HG02981 (cell line): ENCODE data around the gene PALLD.

Source experiments
- ATAC-seq: cut with Tn5 transposase; IDR thresholded peaks from one replicate; pipeline ENCODE4 v1.9.1; 2021; ENCODE audit warnings: mild to moderate bottlenecking, moderate library complexity; ENCODE audit not compliant: unreplicated experiment

PALLD gene

DNA sequence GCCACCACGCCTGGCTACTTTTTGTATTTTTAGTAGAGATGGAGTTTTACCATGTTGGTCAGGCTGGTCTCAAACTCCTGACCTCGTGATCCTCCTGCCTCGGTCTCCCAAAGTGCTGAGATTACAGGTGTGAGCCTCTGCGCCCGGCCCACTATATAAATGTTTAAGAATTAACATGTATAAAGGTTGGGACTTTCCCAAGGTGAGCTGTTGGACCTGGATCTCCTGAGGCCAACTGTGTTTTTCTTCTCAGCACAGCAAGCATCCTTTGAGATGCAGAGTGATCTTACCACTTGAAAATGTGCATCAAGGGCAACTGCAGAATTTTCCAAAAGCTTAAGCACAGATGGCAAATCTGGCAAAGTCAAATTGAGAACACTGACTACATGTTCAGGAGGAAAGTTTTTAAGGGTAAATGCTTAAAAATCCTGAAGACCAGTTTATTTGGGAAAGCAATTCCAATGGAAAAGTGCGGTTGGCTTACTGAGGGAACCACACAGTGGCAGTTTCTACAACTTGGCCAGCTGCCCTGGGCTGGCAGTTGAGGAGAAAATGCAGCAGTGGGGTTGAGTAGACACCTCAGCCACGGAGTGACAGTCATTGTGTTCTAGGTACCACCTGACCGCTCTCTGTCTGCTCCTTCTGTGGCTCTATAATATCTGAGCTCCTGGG lies 344.3 kb downstream of the PALLD start:
- ATAC-seq: no peak

DNA sequence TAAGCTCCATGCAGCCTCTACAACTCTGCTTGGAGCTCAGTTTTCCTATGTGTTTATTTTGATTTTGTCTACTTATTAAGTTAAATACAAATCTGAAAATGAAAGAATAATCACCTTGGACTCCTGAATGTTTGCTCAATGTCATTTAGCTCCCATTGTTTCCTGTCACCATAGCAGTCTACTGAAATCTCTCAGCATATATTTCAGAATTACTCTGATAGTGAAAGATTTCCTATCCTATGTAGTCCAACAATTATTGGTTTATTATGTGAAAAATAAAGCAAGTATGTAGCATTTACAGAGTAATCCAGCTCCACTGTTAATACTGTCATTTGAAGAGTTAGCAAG lies 344.8 kb downstream of the PALLD start:
- no peak for ATAC-seq

DNA sequence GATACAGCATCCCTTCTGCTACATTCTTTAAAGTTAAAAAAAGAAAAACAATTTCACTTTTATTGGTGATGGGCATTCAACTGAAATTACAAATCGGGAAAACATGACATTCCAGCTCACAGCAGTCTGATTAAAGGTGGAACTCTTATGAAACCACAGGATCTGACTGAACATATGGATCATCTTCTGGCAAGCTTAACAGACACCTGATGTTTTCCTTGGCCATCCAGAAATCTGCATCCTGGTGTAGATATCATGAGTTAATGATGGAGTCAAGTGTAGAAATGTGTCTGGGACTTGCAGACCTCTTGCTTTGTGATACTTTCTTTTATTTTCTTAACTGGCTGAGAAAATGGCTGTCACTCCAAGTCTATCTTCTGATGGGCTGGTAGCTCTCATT lies 345.3 kb downstream of the PALLD start:
- ATAC-seq: no peak

DNA sequence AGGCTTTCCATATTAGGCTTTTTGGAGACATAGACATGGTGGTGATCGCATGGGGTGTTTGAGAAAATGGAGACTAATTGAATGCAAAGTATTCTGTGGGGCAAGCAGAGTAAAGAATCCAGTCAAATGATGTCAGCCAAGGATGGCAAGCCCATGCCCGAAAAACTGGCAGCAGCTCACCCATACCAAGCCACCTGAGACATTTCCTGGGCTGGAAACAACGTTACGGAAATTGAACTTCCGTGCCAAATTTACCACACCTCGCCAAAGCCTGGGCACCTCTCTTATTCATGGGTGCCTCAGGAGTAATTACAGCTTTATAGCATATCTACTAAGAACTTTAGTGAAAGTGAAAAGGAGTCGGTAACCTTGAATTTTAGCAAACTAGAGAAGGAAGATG lies 346.8 kb downstream of the PALLD start:
- ATAC-seq: no peak

DNA sequence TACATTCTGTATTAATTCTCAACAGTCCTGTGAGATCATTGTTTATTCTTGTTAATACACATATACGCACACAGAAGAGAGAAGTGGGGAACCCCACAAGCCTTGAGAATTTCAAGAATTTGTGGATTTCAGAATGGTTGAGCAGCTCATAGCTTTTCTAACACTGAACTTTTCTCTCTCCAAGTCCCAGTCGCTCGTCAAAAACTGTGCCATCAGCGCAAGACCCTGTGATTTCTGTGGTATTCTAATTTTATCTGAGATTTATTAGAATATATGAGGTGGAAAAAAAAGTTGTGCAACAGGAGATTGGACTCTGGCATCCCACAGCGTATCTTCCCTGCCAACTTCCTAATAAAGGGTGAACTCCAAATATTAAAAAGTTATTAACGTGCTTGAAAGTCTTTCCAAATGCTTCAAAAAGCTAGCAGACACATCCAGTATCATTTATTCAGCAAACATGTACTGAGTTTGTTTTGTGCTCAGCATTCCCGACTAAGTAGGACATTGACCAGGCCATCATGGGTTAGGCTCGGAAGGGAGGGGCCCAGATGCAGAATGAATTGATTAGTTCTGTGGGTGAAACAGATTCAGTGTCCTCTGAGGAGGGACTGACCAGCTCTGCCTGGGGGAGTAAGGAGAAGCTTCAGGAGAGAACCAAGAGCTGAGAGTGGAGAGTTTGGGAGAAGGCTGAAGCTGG lies 347.6 kb downstream of the PALLD start:
- ATAC-seq: no peak

DNA sequence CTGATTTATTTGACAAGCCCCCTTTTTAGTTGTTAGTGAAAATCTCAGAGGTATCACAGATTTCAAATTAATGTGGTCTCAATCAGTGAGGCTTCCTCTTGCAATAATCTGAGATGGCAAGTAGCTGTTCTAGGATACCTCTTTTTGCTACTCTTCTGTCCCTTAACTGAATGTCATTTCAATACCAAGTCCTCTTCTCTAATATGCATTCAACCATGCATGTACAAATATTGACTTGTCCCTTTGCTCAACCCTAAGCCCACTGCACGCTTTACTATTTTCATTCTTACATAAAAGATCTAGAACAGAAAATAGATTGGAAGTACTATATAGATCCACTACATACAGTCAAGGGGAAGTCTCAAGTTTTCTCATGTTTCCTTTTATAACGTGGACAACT lies 349.0 kb downstream of the PALLD start:
- no peak for ATAC-seq

DNA sequence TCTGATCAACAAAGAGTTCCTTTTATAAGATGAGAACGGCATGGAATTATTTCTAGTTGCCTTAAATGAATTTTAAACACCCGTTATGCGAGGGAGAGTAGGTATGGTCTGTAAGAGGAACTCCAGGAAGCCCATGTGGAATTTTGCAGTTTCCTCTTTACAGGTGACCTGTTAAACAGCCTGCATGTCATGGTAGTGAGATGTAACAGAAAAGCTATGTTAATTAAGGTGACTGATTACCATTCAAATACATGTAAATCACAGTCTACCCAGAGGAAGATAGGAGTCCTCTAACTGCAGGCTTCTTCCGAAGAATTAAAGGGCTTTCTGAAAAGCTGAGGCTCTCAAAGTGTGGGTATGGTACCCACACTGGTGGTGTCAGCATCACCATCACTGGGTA lies 349.6 kb downstream of the PALLD start:
- no peak for ATAC-seq

DNA sequence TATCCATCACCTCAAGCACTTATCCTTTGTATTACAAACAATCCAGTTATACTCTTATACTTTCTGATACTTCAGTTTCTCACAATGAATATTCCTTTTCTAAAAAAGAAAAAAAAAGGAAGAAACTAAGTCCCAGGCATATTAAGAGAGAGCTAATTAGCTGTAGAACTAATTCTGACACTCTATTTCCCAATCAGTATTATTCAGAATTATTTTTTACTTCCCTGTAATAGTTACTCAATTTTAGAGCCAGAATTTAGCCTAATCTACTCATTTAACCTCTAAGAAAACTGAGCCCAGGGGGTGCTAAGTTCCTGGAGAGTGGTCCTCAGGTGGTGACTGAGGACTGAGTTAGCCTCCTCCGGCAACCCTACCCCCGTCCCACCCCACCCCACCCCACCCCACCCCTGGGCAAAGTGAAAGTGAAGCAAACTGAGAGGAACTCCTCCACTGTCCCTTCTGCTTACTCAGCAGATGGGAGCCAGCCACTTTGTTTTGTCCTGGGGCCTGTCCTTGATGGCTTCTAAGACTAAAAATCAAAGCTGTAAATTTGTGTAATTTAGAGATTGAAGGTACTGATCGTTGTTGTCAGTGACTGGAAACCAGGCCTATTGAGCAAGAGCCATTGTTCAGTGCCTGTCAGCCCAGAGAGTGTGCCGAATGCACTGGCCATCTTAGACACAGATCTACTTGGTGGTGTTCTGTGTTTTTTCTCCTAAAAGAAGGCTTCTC lies 351.1 kb downstream of the PALLD start:
- ATAC-seq: no peak

DNA sequence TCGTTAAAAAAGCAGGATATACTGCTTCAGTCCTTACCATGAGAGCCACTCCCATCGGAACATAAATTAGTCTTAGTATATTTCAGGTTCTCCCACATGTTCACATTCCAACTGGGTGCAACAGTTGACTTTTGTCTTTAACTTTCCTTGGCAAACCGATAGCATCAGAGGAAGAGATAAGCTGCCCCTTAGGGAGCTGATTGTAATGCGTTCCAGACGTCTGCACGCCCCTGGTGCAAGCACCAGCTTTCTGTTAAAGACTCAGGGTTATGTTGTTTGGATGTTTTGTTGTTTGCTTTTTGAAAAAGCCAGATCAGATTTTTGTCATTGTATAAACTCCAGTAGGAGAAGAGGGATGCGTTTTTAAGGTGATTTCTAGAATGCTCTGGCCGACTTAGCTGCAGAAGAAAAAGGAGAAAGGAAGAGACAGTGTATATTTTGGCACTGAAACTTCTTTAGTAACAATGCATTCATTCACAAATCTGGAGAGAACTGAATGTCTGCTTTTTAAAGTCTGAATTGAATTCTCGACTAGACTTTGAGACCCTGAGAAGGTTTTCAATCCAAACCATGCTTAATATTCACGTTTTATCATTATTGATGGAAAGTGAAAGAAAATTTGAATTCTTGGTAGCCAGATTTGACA lies 352.3 kb downstream of the PALLD start:
- ATAC-seq: no peak

DNA sequence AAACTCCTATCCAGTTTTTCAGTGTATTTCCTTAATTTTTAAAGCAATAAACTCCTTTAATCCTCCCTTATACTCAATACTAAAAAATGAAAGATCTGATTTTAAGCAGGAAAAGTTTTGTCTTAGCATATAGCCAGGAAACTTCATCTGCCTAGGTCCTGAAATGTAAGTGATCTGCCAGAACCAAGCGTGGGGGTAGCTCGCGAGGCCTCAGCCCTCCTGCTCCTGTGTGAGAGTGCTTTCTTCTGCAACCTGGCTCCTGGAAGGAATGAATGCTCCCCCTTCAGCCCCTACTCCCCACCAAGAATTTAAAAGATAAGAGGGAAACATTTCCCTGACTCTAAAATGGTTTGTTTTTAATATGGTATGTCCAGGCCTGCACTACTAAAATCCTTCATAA lies 353.1 kb downstream of the PALLD start:
- ATAC-seq: no peak

DNA sequence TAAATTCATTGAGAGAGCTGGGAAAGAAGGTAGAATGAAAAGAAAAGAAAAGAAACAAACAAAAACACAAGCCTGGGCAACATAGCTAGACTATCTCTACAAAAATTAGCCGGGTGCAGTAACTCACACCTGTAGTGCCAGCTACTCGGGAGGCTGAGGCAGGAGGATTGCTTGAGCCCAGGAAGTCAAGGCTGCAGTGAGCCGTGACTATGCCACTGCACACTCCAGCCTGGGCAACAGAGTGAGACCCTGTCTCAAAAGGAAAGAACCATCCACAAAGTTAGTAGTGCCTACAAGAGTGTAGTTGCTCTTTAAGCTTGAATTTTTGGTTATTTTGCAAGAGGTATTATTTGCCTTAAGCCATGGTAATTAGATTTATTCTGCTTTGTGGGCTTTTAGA lies 355.5 kb downstream of the PALLD start:
- ATAC-seq: no peak

DNA sequence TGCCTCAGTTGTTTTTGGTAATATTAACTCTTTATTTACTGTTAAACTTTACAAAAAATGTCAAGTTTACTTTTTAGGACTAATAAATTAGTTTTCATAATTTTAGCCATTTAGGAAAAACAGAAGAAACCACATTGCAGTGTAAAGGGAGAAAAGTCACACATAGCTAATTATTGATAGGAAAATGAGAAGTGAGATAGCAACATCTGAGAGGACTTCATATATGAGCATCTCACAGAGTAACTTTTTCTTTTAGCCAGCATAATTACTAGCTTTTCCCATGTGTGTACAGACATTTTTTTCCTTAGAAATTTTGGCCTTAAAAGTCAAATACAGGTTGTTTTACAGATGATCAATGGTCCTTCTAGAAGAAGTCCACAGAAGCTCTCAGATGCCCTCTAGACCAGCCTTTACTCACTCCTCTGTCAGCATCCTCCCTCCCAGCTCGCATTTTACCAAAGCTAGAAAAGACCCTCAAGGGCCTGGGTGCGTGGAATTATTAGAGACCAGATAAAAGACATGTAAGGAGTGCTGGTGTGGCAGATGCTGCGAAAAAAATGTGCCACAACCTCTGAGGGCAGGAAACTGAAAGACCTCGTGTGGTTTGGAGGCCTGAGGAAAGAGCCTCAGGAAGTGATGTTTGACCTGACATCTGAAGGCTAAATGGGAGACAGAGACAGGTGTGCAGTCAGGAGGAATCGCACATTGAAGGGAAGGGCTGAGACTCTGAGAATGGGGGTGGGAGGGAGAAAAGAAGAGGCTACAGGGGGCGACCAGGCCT lies 356.3 kb downstream of the PALLD start:
- peak; percentile 65 for ATAC-seq

DNA sequence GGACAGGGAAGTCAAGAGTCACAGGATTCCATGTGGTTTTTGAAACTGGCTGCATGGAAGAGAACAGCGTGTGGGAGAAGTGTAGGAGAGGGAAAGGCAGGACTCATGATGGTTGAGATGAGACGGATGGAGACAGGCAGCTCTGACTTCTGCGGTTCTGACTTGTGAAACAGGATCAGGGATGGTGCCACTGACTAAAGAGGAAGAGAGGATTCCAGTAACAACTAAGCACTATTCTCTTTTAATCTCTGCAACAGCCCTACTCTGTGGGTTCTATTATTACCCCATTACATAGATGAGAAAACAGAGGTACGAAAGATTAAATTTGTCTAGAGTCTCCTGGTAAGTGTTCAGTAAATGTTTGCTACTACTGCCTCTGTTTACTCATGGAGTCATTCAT lies 356.9 kb downstream of the PALLD start:
- peak; percentile 61 for ATAC-seq

DNA sequence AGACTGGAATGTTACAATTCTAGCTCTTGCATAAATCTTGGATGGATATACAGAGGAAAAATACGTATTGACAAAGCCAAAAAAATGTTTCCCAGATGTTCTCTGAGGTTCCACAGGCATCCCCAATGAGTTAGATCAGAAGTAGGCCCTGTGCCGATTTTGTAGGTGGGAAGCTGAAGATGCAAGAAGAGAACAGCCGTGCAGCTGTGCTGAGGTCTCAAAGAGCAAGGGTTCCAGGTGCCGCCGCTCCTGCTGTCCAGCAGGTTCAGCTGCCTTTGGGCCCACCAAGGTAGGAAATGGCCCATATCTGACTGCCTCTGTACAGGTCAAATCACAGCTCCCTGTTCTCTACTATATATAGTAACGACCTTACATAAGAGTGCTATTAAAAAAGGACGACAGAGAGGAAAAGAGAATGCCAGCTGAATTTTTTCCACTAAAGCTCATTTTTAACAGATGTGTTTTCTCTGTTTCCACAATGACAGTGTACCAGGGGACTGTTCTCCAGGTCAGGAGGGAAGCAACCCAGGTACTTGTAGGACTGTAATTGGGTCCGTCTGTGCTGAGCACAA lies 357.6 kb downstream of the PALLD start:
- no peak for ATAC-seq

DNA sequence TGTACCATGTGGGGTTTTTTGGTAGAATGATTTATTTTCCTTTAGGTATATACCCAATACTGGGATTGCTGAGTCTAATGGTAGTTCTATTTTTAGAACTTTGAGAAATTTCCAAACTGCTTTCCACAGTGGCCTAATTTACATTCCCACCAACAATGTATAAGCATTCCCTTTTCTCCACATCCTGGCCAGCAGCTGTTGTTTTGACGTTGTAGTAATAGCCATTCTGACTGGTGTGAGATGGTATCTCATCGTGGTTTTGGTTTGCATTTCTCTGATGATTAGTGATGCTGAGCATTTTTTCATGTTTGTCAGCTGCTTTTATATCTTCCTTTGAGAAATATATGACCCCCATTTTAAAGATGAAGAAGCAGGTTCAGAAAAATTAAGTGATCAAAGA lies 359.5 kb downstream of the PALLD start:
- no peak for ATAC-seq

DNA sequence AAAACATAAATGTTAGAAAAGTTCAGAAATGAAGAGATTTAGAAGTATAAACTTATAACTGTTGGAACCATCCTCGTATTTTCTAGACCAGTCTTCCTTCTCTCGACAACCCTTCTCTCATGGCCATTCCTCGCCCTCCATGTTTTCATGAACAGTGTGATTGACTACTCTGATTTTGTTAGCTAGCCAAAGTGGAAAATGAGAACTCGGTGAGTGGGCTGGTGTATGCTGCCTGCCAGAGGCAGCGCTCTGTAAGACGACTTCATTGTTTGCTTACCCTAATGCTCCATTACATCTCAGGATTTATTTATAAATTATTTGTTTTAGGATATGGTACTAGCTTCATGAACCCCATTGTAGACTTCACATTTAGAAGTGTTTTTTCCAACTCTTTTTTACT lies 360.2 kb downstream of the PALLD start:
- no peak for ATAC-seq

DNA sequence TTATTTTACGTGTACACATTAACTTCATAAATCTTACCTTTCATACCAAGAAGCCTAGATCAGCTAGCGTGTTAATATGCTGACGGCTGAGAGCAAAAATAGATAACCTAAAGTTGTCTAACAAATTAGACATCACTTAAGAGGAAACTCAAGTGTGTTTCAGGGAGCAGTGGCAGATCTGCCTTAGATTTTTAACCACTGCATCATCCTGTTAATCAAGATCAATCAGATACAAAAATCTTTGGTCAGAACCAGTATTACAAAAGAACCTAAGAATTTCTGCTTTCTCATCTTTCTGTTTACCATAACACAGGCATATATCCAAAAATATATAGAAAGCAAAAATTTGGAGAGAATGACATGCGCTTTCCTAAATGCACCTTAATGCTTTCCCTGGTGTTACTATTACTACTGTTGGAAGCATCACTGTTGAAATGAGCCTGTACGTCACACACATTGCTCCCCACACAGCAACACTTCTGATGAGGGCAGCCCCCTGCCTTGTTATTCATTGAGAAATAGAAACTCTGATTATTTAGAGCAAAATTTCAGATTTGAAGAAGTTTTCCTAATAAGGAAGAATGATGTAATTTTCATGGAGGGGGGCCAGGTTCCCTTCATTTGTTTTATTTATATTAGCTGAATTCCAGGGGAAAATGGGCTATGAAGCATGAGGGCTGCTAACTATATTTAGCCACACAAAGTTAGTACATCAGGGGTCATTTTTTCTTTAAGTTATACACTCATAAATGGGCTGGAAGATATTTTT lies 360.9 kb downstream of the PALLD start:
- ATAC-seq: no peak

DNA sequence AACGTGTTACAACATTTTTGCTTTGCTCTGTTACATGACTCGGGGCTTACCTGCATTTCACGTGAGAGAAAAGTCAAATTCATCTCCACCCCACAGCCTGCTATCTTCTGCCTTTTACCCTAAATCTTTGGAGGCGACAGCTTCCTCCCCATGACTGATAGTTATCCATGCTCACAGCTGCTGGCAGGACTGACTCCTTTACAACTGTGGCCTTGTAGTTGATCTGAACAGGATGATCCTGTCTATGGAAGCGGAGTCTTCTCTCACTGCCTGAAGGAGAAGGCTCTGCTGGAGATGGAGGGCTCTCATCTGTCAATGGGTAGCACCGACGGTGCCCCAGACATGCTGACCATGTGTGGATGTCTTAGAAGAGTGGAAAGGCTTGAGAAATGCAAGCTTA lies 362.2 kb downstream of the PALLD start:
- ATAC-seq: no peak

DNA sequence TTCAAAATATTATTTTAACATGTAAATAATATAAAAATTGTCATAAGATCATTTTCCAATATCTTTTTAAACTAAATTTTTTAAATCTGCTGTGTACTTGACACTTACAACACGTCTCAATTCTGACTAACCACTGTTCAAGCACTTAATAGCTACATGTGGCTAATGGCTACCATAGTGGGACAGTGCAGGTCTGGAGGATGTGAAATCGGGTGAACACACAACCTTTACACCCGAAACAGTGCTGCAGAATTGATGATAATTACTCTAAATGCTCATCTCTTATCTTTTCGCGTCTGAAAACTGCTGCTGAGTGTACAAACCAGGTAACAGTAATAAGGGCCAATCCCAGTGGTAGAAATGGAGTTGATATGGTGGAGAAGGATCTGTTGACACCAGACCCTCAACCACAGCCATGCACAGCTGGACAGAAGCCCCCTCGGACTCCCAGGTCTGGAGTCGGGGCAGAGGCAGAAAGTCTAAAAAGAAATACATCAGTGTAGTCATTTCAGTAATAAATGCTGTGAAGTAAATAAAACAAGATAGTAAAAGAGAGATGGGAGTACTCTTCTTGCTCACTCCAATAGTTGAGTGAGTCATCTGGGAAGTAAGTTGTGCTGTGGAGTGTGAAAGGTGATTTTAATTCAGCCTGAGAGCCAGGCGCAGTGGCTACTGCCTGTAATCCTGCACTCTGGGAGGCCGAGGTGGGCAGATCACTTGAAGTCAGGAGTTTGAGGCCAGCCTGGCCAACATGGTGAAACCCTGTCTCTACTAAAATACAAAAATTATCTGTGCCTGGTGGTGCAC lies 363.2 kb downstream of the PALLD start:
- ATAC-seq: peak; percentile 91
